HG02588 (cell line): ENCODE measurements around the gene STIP1.

Experiments used
- ATAC-seq: cut with Tn5 transposase; IDR thresholded peaks from one replicate; pipeline ENCODE4 v1.9.1; 2021; ENCODE audit warnings: mild to moderate bottlenecking, moderate library complexity; ENCODE audit not compliant: unreplicated experiment

STIP1 gene

DNA sequence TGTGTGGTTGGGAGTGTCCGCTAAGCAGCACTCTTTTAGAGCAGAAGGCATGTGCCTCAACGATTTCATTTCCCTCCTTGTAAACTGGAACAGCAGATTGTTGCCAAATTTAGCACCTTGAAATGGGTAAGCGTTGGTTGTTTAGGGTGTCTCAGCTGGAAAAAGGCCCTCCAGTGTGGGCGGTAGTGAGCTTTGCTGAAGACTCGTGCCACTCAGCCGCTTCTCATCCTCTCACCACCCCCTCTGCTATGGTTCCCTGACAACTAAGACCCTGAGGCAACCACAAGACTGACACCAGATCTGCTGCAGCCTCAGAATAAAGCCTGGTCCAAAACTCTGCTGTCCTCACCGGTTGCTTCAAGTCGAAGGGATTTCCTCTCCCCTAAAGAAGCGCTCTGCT, 10.7 kb downstream of the STIP1 start:
- ATAC-seq, result no peak

- ATAC-seq, result no peak
These were observed 12.5 kb downstream of the STIP1 start for GRCh38 chr11:64198511-64198910.

DNA sequence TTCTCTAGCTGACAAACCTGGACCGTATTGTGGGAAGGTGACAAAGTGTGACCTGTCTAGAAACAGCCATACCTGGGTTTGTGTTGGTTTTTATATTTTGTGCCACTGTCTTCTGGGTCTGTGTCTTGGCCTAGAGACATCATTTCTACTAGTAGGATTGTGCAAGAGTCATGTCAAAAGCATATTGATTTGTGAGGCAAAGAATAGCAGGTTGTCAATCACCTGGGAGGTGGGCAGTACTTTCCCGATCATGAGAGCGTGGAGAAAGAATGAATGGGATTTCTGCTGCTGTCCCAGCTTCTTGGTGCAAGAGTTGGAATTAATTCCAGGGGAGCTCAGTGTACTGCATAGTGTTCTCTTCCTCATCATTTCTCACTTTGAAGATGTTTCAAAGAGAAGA, 15.6 kb downstream of the STIP1 start:
- ATAC-seq, result no peak

DNA sequence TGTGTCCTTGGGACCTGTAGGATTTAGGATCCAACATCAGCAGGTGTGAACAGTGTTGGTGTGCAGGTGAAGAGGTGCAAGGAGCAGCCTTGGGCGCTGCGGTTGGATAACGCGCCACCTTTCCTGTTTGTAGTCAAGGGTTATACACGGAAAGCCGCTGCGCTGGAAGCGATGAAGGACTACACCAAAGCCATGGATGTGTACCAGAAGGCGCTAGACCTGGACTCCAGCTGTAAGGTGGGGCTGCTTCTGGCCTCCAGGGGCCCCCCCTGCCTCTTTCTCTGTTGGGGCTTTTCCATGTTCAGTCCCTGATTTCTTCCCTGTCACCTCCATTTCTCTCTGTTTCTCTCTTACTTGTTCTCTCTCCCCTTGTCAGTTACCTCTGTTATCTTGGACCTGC, 17.0 kb downstream of the STIP1 start:
- ATAC-seq, result no peak

DNA sequence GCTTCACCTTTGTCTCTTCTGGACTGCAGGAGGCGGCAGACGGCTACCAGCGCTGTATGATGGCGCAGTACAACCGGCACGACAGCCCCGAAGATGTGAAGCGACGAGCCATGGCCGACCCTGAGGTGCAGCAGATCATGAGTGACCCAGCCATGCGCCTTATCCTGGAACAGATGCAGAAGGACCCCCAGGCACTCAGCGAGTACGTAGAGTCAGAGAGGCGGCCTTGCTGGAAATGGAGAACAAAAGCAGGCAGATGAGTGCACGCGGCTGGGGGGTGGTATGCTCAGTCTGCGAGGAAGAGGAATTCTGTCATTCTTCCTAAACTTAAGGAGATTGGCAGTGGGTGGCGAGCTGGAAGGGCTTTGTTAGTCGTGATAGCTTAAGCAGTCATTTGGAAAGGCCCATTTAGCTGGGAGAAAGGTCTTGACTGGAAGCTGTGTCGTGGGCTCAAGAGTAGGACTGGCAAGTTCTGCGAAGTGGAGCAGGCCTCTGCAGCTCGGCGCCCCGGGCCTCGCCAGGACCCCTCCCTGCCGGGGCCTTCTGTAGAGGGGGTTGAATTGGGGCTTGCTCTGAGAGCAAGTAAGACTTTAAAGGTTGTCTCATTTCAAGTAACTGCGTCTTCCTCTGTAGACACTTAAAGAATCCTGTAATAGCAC, 17.6 kb downstream of the STIP1 start:
- ATAC-seq, result no peak

GRCh38 chr11:64204080-64204440, 18.1 kb downstream of the STIP1 start:
- ATAC-seq, result no peak

- no peak for ATAC-seq
These were observed 18.6 kb downstream of the STIP1 start for GRCh38 chr11:64204464-64204989.

- ATAC-seq, result peak; percentile 33
These were observed 20.7 kb downstream of the STIP1 start, which contains the start of gene FERMT3 for GRCh38 chr11:64206457-64207255. FERMT3 (plus strand) TSS chr11:64206721; CDS start chr11:64207365, 644 bp downstream.

DNA sequence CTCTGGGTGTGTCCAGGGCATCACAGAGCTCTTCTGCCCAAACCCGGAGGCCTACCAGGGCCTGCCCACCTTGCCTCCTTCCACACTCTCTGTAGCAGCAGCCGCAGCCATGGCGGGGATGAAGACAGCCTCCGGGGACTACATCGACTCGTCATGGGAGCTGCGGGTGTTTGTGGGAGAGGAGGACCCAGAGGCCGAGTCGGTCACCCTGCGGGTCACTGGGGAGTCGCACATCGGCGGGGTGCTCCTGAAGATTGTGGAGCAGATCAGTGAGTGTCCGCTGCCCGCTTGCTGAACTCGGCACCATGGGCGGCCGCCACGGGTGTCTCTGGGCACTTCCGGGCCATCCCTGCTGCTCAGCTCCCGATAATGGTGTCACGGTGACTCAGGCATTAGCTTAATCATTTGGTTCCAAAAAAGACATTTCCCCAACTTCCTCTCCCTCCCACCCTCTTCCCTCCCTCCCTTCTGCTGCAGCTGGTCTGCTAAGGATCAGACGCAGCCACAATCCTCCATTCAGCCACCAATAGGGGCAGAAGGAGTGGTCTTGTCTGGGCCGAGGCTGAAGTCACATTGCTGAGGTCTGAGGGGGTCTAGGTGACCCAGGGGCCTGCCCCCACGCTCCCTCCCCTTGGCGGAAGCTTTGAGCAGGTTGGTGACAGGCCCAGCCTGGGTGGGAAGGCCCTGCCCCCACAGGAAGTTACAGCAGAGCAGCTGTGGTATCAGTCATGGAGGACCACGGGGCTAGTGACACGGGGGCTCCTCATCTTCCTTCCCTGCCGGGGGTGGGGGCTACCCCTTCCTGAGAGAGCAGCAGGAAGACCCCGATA, 21.5 kb downstream of the STIP1 start:
- ATAC-seq, result peak; percentile 39

DNA sequence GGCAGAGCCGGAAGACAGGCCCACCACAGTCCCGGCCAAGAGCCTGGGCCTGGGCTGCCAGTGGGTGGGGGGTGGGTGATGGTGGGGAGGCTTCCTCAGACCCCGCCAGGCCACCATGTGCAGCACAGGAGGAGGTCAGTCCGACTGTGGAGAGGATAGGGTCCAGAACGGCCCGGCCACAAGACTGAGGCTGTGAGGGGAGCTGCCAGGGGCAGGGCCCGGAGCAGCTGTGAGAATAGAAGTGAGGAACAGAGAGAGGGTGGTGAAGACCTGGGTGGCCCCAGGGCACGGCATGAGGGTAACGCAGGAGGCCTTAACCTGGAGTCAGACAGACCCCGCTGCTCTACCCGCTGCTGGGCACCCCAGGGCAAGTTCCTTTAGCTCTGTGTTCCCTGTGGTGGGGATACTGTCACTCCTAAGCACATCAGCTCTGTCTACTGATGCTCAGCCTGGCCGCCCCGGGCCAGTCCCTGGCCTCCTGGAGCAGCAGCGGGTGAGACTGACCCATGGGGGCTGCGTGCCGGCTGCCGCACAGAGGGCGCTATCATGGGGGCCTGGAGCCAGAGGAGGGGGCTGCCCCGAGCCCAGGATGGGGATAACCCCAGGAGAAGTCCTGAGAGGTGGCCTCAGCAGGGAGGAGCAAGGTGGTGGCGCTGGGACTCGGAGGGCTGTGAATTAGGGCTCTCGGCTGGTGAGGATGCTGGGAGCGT, 22.3 kb downstream of the STIP1 start:
- ATAC-seq, result no peak

- no peak for ATAC-seq
These were observed 23.0 kb downstream of the STIP1 start for GRCh38 chr11:64208796-64209562.

DNA sequence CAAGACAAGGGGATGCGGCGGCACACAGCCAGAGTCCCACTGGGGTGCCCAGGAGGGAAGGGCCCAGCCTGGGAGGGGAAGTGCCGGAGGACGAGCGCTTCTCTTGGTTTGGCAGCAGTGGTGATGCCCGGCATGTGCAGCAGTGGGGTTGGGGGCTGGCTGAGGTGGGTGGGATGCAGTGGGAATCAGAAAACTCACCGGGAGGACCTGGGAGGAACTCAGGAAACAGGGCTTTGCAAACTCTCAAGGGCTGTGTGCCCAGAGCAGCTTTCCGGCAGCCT, 23.5 kb downstream of the STIP1 start:
- ATAC-seq, result no peak

DNA sequence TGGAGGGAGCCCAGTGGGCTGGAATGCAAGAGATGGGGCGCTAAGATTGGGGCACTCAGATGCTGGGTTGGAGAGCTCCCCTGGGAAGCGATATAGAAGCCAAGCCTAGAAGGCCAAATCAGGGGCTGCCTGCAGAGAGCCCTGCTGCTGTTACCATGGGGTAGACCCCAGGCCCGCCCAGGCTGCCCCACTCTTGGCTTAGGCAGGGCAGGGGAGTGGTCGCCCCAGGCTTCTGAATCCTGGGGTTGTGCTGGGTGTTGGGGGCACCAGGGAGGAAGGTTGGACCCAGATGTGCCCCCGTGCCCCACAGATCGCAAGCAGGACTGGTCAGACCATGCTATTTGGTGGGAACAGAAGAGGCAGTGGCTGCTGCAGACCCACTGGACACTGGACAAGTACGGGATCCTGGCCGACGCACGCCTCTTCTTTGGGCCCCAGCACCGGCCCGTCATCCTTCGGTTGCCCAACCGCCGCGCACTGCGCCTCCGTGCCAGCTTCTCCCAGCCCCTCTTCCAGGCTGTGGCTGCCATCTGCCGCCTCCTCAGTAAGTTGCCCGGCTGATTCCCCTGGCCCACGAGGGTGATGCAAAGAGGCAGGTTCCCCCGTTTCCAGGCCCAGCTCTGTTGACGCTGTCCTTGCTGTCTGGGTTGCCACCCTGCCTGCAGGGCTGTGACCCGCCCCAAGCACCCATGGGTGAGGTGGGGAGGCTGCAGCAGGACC, 24.5 kb downstream of the STIP1 start:
- ATAC-seq, result no peak

DNA sequence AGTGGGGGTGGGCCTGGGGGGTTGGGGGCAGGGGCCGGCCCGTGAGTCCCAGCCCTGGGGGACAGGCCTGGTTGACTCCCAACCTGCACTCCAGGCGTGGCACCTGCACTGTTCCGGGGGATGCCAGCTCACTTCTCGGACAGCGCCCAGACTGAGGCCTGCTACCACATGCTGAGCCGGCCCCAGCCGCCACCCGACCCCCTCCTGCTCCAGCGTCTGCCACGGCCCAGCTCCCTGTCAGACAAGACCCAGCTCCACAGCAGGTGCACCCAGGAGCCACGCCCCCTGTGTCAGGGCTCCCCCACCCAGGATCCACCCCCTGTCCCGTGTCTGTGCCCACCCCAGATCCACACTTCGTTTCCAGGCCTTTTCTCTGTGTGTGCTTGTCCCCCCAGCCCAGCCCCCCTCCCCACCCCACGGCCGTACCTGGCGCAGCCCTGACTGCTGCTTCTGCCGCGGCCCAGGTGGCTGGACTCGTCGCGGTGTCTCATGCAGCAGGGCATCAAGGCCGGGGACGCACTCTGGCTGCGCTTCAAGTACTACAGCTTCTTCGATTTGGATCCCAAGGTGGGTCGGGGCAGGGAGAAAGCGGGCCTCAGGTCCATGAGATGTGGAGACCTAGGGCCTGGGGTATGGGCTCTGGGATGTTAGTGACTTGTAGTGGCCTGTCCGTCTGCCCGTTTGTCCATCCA, 25.4 kb downstream of the STIP1 start:
- no peak for ATAC-seq

- ATAC-seq, result no peak
These were observed 30.9 kb downstream of the STIP1 start for GRCh38 chr11:64216879-64217278.

GRCh38 chr11:64218628-64219353, 32.8 kb downstream of the STIP1 start:
- ATAC-seq, result no peak

GRCh38 chr11:64219354-64219684, 33.3 kb downstream of the STIP1 start:
- ATAC-seq, result no peak

DNA sequence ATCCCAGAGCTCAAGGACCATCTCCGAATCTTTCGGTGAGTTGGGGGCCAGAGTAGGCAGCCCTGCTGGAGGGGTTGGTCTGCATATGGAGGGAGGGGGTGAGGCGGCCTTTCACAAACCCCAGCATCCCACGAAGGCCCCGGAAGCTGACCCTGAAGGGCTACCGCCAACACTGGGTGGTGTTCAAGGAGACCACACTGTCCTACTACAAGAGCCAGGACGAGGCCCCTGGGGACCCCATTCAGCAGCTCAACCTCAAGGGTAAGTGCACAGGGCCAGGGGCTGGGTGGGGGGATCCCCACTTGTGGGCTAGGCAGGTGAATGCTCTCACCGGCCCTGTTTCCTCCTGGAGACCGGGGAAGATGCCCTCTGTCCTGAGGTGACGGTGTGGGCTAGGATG, 33.8 kb downstream of the STIP1 start:
- ATAC-seq, result no peak
